ENCODE measurements around the gene GRIN1.

The GRIN1 gene

DNA sequence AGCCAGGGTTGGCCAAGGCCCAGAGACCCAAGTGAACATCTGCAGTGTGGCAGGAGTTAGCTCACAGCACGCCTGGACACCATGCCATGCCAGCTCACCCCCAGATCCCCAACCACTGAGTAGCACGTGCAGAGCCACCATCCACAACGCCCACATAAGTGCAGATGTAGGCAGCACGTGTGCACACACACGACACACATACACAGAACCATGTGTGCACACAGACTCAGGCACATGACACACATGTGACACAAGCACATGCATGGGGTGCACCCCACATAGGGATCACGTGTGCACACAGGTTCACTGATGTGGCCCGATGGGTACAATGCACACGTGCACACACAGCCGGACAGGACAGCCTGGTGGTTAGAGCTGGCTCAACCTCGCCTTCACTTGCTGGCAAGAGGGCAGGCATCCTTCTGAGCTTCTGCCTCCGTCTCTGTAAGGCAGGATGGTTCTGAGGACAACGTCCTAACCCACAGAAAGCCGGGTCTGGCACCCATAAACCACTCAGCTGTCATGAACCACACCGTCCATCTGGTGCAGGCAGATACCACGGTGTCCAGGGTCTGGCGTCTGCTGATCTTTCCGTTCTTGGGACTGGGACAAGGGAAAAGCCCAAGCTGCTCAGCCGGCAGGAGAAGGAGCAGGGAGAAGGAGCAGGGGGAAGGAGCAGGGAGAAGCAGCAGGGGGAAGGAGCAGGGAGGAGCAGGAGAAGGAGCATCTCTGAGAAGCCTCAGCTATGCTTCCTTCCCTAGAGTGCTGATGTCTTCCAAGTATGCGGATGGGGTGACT lies 18.9 kb downstream of the GRIN1 start:
- Histone ChIP-seq H3K27me3 (peaks cover 93% of the 10 kb centered on the region), H3K4me3 (ENCODE audit: low read depth in 1 of 2, low read length in 1 of 2) (no peak overlapping the region)
- no peak for TF ChIP-seq CTCF (IDR thresholded peaks at IDR 0.05)

GRCh38 chr9:137158625-137159024 lies 19.7 kb downstream of the GRIN1 start:
- Histone ChIP-seq H3K36me3 (no peaks in the 10 kb centered on the region), H3K9me3 (no peaks in the 10 kb centered on the region), H3K4me1 (ENCODE audit: control insufficient read depth in 1 of 2, insufficient read depth in 1 of 2, low read depth in 1 of 2, low read length in 1 of 2) (peaks cover 3 to 7% of the 10 kb centered on the region in 2 experiments), H3K27me3 (peaks cover 95% of the 10 kb centered on the region), H3K4me3 (ENCODE audit: low read depth in 1 of 2, low read length in 1 of 2) (no peak overlapping the region), H3K27ac (no peak overlapping the region)
- no peak for TF ChIP-seq CTCF (IDR thresholded peaks at IDR 0.05)

More for the DNA sequence above, 18.9 kb downstream of the GRIN1 start:
- no peaks in the 10 kb centered on the region for H3K36me3 ChIP-seq
- no peaks in the 10 kb centered on the region for H3K9me3 ChIP-seq
- H3K27ac ChIP-seq, result no peak overlapping the region
- H3K4me1 ChIP-seq (ENCODE audit: control insufficient read depth in 1 of 2, insufficient read depth in 1 of 2, low read depth in 1 of 2, low read length in 1 of 2), result peaks cover 0 to 3% of the 10 kb centered on the region in 2 experiments

GRCh38 chr9:137159105-137160053 lies 20.4 kb downstream of the GRIN1 start:
- no peak for TF ChIP-seq CTCF (IDR thresholded peaks at IDR 0.05)
- no peak overlapping the region for H3K27ac ChIP-seq
- peaks cover 100% of the 10 kb centered on the region for H3K27me3 ChIP-seq
- no peak overlapping the region for H3K4me3 ChIP-seq (ENCODE audit: low read depth in 1 of 2, low read length in 1 of 2)
- peaks cover 3 to 7% of the 10 kb centered on the region in 2 experiments for H3K4me1 ChIP-seq (ENCODE audit: control insufficient read depth in 1 of 2, insufficient read depth in 1 of 2, low read depth in 1 of 2, low read length in 1 of 2)
- H3K36me3 ChIP-seq, result no peaks in the 10 kb centered on the region
- no peaks in the 10 kb centered on the region for H3K9me3 ChIP-seq

DNA sequence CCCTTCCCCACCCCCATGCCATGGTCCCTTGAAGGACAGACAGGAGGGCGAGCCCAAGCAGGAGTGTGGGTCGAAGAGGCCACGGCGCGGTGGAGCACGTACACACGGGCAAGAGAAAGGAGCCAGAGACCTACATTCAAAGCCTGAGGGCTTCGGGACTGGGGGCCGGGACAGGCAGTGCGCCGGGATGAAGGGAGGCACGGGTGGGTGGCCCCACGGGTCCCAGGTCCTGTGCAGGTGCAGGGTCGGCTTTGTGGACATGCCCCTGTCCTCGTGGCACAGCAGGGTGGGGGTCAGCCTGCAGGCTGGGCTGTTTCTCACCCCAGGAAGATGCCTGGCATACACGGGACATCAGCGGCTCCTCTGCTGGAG lies 21.1 kb downstream of the GRIN1 start:
- Histone ChIP-seq H3K27ac (no peak overlapping the region), H3K4me1 (ENCODE audit: control insufficient read depth in 1 of 2, insufficient read depth in 1 of 2, low read depth in 1 of 2, low read length in 1 of 2) (peaks cover 3 to 7% of the 10 kb centered on the region in 2 experiments), H3K27me3 (peaks cover 100% of the 10 kb centered on the region), H3K36me3 (no peaks in the 10 kb centered on the region), H3K9me3 (no peaks in the 10 kb centered on the region), H3K4me3 (ENCODE audit: low read depth in 1 of 2, low read length in 1 of 2) (no peak overlapping the region)
- no peak for TF ChIP-seq CTCF (IDR thresholded peaks at IDR 0.05)

- Histone ChIP-seq H3K36me3 (no peaks in the 10 kb centered on the region), H3K27me3 (peaks cover 100% of the 10 kb centered on the region), H3K4me1 (ENCODE audit: control insufficient read depth in 1 of 2, insufficient read depth in 1 of 2, low read depth in 1 of 2, low read length in 1 of 2) (peaks cover 3 to 7% of the 10 kb centered on the region in 2 experiments), H3K4me3 (ENCODE audit: low read depth in 1 of 2, low read length in 1 of 2) (no peak overlapping the region), H3K27ac (no peak overlapping the region), H3K9me3 (no peaks in the 10 kb centered on the region)
- no peak for TF ChIP-seq CTCF (IDR thresholded peaks at IDR 0.05)
Observed at GRCh38 chr9:137160716-137161557, 22.0 kb downstream of the GRIN1 start.
